Raji (cell line): Measurements from ENCODE around the gene SGTB.

Experiments
- POLR2A ChIP-seq: IDR thresholded peaks from 2 replicates; pipeline ENCODE4 v1.6.1; 2011; ENCODE audit warnings: low read depth, low read length, control low read depth; ENCODE audit not compliant: insufficient read depth

Gene SGTB

DNA sequence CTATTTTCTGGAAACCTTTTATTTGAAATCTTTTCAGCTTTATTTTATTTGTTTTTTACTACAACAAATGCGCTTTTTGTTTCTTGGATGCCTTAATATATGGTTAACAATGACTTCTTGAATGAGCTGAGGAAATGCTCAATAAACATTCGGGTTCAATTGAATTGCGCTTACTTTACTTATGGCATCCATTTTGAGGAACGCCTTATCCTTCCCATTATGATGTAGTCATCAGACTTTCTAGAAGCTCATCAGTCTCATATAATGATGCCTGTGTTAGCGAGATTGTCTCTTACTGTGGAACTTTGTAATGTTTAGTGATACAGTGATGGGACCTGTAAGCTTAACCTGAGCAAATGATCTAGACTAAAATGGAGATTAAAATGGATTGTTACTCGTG is 96.2 kb downstream of the SGTB start:
- no peak for TF ChIP-seq POLR2A

DNA sequence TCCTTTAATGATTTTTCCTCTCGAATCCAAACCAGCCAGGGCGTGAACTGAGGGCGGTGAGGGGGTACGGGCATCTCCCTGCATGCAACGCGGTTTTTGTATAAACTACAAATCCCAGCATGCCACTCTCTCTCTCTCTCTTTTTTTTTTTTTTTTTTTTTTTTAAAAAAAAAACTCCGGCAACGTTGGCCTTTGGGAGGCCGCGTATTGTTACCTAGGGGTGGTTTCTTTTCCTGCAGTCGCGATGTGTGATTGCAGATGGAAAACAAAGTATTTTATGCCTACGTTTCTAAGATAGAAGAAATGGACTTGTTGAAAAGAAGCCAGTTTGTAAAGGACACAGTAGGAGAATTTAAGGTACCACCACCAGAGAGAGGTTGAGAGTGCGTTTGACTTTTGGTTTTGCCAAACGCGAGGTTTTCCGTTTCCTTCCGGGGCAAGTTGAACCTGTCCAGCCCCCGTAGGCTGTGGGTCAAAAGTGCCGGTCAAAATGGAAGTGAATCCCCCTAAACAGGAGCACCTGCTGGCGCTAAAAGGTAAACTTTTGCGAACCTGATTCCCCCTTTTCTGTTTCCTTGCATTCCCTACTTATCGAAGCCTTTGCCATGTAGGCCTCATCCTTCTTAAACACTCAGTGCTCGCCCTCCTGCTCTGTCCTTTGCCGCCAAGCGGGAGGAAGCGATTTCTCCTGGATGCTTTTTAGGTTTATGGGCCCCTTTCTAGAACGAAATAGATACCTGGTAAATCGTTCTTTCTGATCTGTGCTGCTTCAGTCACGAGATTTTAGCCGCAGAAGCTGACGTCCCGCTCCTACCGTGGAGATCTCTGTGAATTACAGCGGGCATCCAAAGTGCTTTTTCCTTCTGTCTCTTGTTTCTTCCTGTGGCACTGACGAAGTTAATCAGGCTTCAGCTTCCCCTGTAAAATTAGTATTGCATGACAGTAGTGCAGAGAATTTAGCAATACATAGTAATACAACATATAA is 97.0 kb downstream of the SGTB start, which contains the start of the genes SHLD3 and TRAPPC13:
Gene SHLD3 (plus strand): TSS at position 457 of the 985 bp plus-strand sequence. CDS start 4,561 bp downstream, outside the sequence.
Gene TRAPPC13 (plus strand): TSS at position 457 of the 985 bp plus-strand sequence. CDS start 34 bp downstream, at position 491.
- TF ChIP-seq POLR2A: peak; percentile 60

- peak; percentile 82 for TF ChIP-seq POLR2A
Observed at GRCh38 chr5:65624025-65624570, 97.8 kb downstream of the SGTB start, which contains the start of gene TRIM23. TRIM23 (minus strand) TSS chr5:65624333; CDS start chr5:65624274, 59 bp downstream.

DNA sequence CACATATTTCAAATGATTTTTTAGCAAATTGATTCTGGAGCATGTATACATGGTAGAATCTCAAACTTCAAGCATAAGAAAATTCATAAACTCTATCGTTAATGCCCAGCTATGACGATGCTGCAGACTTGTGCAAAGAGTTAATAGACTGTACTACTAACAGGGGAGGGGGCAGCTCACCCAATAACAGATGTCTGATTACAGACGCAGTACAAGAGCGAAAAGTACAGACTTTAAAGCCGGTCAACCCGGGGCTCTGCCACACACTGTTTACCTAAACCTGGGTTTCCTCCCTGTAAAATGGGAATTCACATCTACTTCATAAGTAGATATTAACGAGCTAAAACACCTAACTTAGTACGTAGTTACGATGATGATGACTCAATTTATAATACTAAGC is 98.4 kb downstream of the SGTB start:
- no peak for TF ChIP-seq POLR2A

DNA sequence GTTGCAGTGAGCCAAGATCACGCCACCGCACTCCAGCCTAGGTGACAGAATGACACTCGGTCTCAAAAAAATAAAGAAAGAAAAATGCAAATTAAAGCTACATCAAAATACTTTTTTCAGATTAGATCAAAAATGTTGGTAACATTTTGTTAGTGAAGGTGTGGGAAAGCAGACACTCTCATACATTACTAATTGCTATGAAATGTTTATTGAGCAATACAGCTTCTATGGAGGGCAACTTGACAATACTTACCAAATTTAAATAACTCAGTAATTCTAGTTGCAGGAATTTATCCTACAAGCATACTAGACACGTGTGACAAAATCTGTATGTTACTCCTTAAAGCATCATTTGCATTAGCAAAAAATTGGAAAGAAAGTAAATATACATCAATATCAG is 101.9 kb downstream of the SGTB start:
- TF ChIP-seq POLR2A: no peak
